PFSK-1 (cell line): Measurements from ENCODE around the gene TAS2R60.

Experiments
- FOXP2 ChIP-seq: optimal IDR thresholded peaks from 2 replicates; pipeline ENCODE3; 2011; ENCODE audit warnings: borderline replicate concordance, control low read depth, inconsistent platforms; ENCODE audit not compliant: insufficient read depth; ENCODE audit errors: extremely low read length, extremely low read depth
- POLR2AphosphoS5 ChIP-seq: IDR thresholded peaks from 2 replicates; pipeline ENCODE4 v1.6.1; 2012; ENCODE audit warnings: low read depth, mild to moderate bottlenecking, control low read depth, low read length, moderate library complexity
- REST ChIP-seq, 2 experiments: IDR thresholded peaks; 2 replicates each; pipeline versions ENCODE4 v1.6.1 to v1.8.0; 2011 to 2012; ENCODE audit warnings: low read depth in 2 of 2, low read length in 2 of 2, control low read depth in 1 of 2, inconsistent platforms in 1 of 2, mild to moderate bottlenecking in 1 of 2, moderate library complexity in 1 of 2; ENCODE audit not compliant: insufficient read depth in 1 of 2
- SIN3A ChIP-seq: IDR thresholded peaks from 2 replicates; pipeline ENCODE4 v1.6.1; 2012; ENCODE audit warnings: mild to moderate bottlenecking, low read length, moderate library complexity, borderline replicate concordance; ENCODE audit not compliant: insufficient read depth
- TAF1 ChIP-seq: IDR thresholded peaks from 2 replicates; pipeline ENCODE4 v1.6.1; 2012; ENCODE audit warnings: low read length, control low read depth, borderline replicate concordance; ENCODE audit not compliant: insufficient read depth

- TF ChIP-seq POLR2AphosphoS5 (no peak), TAF1 (no peak), SIN3A (no peak), FOXP2 (no peak), REST (IDR thresholded peaks at IDR 0.05; ENCODE audit: insufficient read depth in 1 of 2, low read depth in 2 of 2, low read length in 2 of 2) (no peak)
Measured at GRCh38 chr7:143434660-143435059, 8.6 kb upstream of the TAS2R60 start.
